ENCODE measurements around the gene LMAN1L. TPM values are rescaled to one million over a fixed set of nuclear protein-coding genes. Genes with fewer than 3 reads are reported as not detected.

The LMAN1L gene
- total RNA-seq, 2 donors from 2014 or later: not detected

GRCh38 chr15:74801311-74801997 lies 11.2 kb upstream of the LMAN1L start:
- Histone ChIP-seq H3K27me3 (replicated peaks; ENCODE audit: insufficient read depth) (no peaks in the 10 kb centered on the region), H3K4me3 (no peak overlapping the region), H3K9me3 (no peaks in the 10 kb centered on the region), H3K27ac (no peak overlapping the region), H3K4me1 (ENCODE audit: control insufficient read depth in 1 of 2, low read depth in 2 of 2) (no peaks in the 10 kb centered on the region), H3K36me3 (peaks cover 21% of the 10 kb centered on the region)
- DNase-seq (ENCODE audit: low spot score) (no peak), ATAC-seq (ENCODE audit: insufficient number of reproducible peaks, low FRiP score, low read depth) (no peak)
- TF ChIP-seq CTCF (IDR thresholded peaks at IDR 0.05): no peak

GRCh38 chr15:74802290-74802689 lies 10.3 kb upstream of the LMAN1L start:
- no peak for TF ChIP-seq CTCF (IDR thresholded peaks at IDR 0.05)
- H3K4me1 ChIP-seq (ENCODE audit: control insufficient read depth in 1 of 2, low read depth in 2 of 2): no peaks in the 10 kb centered on the region
- peaks cover 21% of the 10 kb centered on the region for H3K36me3 ChIP-seq
- H3K9me3 ChIP-seq: no peaks in the 10 kb centered on the region
- DNase-seq (ENCODE audit: low spot score) (no peak), ATAC-seq (ENCODE audit: insufficient number of reproducible peaks, low FRiP score, low read depth) (no peak)
- no peaks in the 10 kb centered on the region for H3K27me3 ChIP-seq (replicated peaks; ENCODE audit: insufficient read depth)
- no peak overlapping the region for H3K27ac ChIP-seq
- H3K4me3 ChIP-seq: no peak overlapping the region

- DNase-seq (ENCODE audit: low spot score): no peak
- H3K27ac ChIP-seq: no peak overlapping the region
- H3K4me3 ChIP-seq: no peak overlapping the region
- H3K36me3 ChIP-seq: peaks cover 21% of the 10 kb centered on the region
- no peaks in the 10 kb centered on the region for H3K27me3 ChIP-seq (replicated peaks; ENCODE audit: insufficient read depth)
- no peaks in the 10 kb centered on the region for H3K4me1 ChIP-seq (ENCODE audit: control insufficient read depth in 1 of 2, low read depth in 2 of 2)
- H3K9me3 ChIP-seq: no peaks in the 10 kb centered on the region
- TF ChIP-seq CTCF (IDR thresholded peaks at IDR 0.05): no peak
- no peak for ATAC-seq (ENCODE audit: insufficient number of reproducible peaks, low FRiP score, low read depth)
Measured at GRCh38 chr15:74802862-74803447, 9.7 kb upstream of the LMAN1L start.

GRCh38 chr15:74804935-74805334 lies 7.7 kb upstream of the LMAN1L start:
- no peak for TF ChIP-seq CTCF (IDR thresholded peaks at IDR 0.05)
- Histone ChIP-seq H3K4me3 (no peak overlapping the region), H3K36me3 (peaks cover 19% of the 10 kb centered on the region), H3K27me3 (replicated peaks; ENCODE audit: insufficient read depth) (no peaks in the 10 kb centered on the region), H3K27ac (no peak overlapping the region), H3K9me3 (no peaks in the 10 kb centered on the region), H3K4me1 (ENCODE audit: control insufficient read depth in 1 of 2, low read depth in 2 of 2) (no peaks in the 10 kb centered on the region)
- ATAC-seq (ENCODE audit: insufficient number of reproducible peaks, low FRiP score, low read depth): no peak
- no peak for DNase-seq (ENCODE audit: low spot score)

GRCh38 chr15:74807282-74807681 lies 5.4 kb upstream of the LMAN1L start:
- no peak for DNase-seq (ENCODE audit: low spot score)
- Histone ChIP-seq H3K4me1 (ENCODE audit: control insufficient read depth in 1 of 2, low read depth in 2 of 2) (no peaks in the 10 kb centered on the region), H3K27me3 (replicated peaks; ENCODE audit: insufficient read depth) (no peaks in the 10 kb centered on the region), H3K9me3 (no peaks in the 10 kb centered on the region), H3K36me3 (peaks cover 7% of the 10 kb centered on the region), H3K4me3 (no peak overlapping the region), H3K27ac (no peak overlapping the region)
- no peak for TF ChIP-seq CTCF (IDR thresholded peaks at IDR 0.05)
- ATAC-seq (ENCODE audit: insufficient number of reproducible peaks, low FRiP score, low read depth): no peak

Measured in thoracic aorta (tissue), 2 donors.